Measurements from ENCODE around the gene KIAA0825.

The KIAA0825 gene

DNA sequence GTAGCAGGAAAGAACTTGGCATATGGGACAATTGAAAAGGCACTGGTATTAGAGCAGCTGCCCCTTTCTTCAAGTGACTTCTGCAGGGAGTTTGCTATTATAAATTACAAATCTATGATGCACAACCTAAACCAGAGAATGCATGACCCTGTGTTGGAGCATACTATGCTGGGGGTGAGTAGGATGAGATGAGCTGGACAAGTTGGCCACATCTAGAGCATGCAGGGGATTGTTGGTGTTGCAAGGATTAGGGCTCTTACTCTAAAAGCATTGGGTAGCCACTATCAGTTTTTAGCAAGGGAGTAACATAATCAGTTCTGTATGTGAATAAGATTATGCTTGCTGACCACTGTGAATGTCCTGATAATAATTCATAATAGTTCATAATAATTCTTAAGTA is 186.7 kb downstream of the KIAA0825 start:
- no peak for DNase-seq (ENCODE audit: low spot score)

DNA sequence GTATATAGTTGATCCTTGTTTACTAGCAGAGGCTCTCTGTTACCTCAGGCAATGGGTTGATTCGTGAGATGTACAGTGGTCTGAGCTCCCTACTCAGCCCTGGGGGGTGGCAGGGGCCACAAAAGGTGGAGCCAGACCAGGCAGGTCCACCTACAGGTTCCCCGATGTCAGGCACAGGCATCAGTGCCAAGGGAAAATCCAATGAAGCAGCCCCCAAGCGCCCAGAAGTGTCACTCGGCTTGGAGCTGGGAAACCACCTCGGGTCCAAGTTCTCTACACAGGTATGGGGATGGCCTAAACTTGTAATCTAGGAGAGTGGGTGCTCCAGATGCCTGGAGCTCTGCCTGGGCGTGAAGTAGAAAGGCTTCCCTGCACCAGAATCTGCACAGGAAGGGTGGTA is 188.8 kb downstream of the KIAA0825 start:
- no peak for DNase-seq (ENCODE audit: low spot score)

DNA sequence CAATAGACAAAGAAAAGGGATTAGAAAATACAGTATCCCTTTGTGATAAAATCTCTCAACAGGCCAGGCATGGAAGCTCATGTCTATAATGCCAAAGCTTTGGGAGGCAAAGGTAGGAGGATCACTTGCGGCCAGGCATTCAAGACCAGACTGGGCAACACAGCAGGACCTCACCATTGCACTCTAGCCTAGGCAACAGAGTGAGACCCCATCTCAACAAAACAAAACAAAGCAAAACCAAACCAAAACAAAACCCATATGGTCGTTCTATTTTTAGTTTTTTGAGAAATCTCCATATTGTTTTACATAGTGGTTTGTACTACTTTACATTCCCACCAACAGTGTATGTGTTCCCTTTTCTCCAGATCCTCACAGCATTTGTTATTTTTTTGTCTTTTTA is 193.0 kb downstream of the KIAA0825 start:
- DNase-seq (ENCODE audit: low spot score) = no peak

DNA sequence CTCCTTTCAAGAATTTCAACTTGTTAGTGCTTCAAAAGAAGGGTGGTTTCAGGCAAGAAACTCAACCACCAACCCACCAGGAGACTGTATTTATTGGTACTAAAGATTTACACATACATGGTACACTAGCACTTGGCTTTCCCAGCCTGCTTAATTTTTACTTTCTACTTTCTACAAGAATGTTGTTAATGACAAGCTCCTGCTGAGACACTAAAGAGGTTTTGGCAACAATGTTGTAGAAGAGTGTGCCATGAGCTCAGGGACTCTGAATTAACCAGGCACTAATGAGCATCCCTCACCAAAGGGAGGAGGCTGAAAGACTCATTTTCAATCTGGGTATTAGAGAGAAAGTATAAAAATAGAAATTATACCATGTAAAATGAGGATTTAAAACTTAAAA is 195.0 kb downstream of the KIAA0825 start:
- DNase-seq (ENCODE audit: low spot score) = no peak

DNA sequence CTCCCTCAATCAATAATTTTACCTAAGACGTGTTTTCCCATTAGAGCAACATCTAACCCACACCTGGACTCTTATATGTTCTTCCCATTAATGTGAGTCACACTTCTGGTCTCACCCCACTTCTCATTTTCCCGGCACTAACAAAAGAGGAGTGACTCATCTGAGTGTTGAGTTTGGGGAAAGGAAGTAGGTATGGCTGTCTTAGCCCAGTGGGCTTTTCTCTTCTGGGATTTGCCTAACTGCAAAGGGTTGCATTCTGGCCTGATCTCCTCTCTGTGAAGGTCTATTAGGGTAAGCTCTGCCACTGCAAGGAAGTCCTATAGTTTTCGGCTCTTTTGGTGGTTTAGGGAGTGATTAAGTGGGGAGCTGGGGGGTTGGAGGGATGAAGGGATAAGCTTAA is 195.6 kb downstream of the KIAA0825 start:
- DNase-seq (ENCODE audit: low spot score) = no peak

DNA sequence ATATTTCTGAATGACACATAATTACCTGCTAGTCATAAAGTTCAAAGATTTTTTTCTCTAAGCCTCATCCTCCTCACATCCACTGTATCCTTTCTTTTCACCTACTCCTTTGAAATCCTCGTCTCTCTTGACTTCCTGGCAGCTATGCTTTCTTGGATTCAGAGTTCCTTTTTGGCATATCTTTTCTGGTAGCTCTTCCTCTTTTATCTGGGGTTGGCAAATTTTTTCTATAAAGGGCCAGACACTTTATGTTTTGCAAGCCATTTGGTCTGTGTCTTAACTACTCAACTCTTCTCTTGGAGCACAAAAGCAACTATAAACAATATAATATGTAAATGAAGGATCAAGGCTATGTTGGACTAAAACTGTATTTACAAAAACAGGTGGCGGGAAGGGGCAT is 197.5 kb downstream of the KIAA0825 start:
- DNase-seq (ENCODE audit: low spot score) = no peak

DNA sequence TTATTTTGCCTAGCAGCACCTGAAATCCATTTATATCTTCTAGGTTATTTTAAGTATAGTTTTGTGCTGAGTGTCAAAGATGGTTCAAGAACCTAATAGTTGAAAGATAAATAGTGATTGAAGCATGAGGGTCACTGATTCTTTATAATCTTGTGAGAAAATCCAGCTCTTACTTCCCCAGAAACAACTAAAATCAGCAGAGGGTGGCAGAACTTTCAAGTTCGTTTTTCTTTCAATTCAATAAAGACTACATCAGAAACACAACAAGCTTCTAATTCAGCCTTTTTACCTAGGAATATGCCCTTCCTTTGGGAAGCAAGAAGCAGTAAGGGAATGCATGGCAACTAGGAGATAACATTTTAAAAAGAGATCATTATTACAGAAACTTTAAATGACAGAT is 202.6 kb downstream of the KIAA0825 start:
- no peak for DNase-seq (ENCODE audit: low spot score)

DNA sequence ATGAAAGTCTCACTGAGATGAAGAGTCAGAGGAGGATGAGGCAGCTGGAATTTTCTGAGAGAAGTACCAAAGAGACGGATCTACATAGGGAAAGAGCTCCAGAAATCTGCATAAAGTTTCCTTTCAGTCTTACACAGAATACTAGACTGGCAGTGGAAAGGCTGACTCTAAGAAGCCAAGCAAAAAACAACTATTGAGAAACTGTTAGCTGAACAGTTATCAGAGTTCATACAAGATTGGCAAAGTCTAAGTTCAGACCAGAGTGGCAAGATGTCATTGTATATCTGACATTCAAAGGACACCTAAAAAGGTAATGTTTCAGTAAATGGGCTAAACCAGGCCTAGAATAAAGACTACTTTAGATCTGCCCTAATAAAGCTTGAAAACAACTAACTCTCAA is 209.0 kb downstream of the KIAA0825 start:
- DNase-seq (ENCODE audit: low spot score) = no peak

DNA sequence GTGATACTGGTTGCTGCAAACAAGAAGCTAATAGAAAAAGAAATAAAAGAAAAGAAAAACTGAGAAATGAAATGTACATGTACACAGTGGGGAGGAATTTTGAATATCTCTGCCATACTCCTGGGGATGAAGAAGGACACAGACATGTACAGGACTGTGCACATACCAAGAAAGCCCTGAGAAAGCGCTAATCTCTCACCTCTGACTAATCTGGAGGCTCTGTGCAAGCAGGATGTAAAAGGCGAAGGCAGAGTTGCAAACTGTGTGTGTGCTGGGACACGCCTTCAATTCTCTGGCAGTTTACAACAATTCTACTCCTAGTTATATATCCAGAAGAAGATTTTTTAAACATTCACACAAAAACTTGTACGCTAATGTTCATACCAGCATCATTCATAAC is 211.4 kb downstream of the KIAA0825 start:
- no peak for DNase-seq (ENCODE audit: low spot score)

DNA sequence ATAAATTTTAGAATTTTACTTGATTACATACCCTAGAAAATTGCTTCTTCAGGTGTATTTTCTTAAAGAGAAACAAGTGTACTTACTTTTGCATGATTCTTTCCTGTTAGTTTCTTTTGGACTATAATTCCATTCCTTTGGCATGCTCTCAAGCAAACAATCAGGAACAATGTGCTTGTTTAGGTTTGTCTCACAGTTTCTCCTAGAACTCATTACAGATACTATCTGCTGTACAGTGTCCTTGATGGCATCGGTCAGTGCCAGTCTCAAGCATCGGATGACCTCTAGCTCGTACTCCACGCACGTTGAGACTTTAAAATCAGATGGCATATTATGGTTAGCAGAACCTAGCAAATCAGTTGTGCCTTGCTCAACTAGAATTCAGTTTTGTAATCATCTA is 214.9 kb downstream of the KIAA0825 start:
- no peak for DNase-seq (ENCODE audit: low spot score)

DNA sequence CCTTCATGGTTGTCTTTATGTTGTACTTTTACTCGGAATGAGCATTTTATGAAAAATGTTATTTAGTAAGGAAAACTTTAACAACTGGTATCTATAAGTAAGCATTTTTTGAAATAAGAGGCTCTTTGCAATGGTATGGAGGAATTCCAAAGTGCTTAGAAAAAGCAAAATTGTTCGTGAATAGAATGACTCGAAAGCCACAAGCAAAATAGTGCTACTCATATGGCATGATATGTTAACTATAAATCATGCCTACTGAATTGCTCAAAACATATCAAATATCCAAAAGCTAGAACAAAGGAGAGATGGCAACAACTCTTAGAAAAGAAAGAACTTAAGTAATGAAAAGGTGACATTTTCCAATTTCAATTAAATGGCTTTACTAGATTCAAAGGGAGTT is 216.3 kb downstream of the KIAA0825 start:
- no peak for DNase-seq (ENCODE audit: low spot score)

DNA sequence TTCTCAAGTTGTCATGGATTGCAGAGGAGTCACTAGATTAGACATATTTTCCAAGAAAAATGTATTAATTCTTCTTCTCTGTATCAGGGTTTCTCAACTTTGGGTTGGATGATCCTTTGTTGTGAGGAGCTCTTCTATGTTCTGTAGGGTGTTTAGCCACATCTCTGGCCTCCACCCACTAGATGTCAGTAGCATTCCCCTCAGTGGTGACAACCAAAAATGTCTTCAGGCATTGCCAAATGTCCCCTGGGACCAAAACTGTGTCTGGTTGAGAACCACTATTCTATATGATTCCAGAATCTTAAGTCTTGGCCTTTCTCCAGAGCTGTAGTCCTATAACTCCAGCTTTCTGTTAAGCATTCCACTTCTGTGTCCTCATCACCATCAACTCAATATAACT is 220.9 kb downstream of the KIAA0825 start:
- DNase-seq (ENCODE audit: low spot score) = no peak

DNA sequence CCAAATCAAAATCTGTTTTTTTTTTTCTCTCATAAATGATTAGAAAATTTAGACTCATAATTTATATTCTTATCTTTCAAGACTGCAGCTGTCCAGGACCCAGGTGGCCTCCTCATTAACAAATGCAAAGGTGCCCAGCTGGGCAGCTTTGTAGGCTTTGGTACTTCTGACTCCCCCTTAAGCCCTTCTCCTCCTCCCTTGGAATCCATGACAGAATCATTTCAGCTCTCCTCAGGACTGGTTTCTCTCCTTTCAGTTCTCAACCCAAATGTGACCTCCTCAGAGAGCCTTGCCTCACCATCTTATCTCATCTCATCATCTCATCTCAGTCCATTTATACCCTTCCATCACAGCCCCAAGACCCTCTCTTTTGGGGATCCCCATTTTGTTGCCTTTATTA is 221.7 kb downstream of the KIAA0825 start:
- no peak for DNase-seq (ENCODE audit: low spot score)

DNA sequence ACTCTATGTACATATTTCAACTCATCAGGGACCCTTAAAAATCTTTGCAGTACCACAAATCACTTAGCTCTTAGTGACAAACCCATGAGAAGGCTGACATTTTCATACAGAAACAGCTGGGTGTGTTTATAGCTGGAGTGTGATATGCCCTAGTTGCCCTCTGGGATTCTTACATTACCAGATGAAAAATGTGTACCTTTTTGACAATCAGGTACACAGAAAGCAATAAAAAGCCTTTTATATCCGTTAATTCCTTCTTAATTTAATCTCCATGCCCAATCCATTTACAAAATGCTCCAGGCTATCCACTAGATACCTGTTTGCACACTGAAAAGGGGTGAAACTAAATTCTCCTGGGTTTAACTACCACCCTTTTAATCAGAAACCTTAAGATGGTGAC is 222.9 kb downstream of the KIAA0825 start:
- no peak for DNase-seq (ENCODE audit: low spot score)

DNA sequence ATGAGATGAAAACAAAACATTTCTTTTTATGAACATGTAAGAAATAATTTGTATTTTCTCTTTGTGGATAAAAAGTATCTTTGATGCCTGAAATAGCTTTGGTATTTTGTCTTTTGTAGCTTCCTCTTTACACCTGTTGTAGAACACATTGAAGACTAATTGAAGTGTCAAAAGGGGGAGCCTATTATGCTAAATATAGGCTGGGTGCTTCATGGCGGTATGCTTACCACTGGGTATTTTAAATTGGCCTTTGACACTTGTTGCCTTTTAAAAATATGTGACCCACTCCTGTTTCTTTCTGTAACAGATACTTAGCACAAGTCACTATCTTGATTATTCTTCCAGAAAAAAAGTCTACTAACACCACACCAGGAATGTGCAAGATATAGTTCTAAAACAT is 226.4 kb downstream of the KIAA0825 start:
- no peak for DNase-seq (ENCODE audit: low spot score)

DNA sequence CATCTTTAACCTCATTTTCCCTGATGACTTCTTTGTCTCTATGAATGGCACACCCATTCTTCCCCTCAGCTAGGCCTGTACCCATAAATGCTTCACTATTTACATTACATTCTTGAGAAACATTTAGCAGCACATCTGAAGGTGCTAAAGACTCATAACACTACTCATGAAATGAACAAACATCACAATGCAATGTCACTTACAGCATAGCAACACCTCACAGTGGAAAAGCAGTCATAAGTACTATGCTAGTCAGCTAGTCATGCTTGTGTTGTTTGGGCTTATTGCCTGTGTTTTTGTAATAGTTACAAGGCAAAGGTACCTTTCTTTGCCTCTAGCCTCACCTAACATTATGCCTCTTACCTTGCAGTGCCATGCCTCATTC is 228.9 kb downstream of the KIAA0825 start:
- no peak for DNase-seq (ENCODE audit: low spot score)

DNA sequence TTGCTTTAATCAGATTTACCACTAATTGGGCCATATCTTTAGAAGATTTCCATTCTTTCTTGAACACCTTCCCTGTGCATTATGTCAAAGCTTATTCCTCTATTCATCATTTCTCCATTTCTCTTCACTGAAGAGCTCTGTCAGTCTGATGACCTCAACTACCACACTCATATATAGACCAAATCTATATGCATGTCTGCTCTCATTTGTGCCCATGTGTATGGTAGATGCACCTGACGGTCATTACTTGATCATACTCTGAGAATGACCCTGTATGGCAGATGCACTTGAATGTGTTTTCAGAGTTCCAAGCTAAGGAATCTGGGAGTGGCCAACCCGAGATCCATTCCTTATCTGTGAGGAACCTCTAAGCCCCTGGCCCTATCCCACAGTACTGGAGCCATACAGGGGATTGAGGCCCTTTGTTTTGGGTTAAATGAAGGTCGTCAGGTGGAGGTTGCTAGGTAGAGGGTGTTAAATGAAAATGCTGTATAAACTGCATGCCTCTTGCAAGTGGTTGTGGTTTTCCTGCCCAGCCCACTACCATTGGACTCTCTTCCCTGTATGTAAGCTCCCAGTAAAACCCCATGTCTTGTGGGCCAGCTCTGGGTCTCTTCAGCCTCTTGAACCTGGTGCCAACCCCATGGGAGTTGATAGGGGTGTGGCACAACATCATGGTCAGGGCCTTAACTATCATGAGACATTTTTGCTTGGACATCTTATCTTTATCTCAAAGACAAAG is 229.5 kb downstream of the KIAA0825 start:
- no peak for DNase-seq (ENCODE audit: low spot score)

DNA sequence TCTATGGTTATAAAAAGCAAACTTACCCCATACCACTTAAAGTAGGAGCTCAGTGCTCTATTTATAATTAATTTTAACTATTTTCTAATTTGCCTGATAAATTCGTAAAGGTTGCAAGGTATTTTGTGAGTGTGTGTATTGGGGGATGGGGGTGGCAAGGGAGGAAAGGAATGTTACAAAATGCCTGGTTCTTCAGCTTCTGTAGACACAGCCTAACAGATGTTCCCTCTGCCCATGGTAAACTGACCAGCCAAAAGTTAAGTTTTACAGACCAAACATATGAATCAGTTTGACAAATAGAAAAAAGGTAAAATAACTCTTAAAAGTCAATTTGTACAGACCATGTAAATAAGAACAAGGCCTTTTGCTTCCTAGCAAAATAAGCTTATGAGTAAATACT is 232.6 kb downstream of the KIAA0825 start:
- no peak for DNase-seq (ENCODE audit: low spot score)

DNA sequence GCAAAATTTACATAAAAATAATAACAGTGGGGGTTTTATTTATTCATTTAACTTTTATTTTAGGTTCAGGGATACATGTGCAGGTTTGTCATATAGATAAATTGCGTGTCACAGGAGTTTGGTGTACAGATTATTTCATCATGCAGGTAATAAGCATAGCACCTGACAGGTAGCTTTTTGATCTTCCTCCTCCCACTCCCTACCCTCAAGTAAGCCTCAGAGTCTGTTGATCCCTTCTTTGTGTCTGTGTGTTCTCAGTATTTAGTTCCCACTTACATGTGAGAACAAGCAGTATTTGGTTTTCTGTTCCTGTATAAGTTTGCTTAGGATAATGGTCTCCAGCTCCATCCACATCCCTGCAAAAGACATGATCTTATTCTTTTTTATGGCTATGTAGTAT is 240.3 kb downstream of the KIAA0825 start:
- DNase-seq (ENCODE audit: low spot score) = no peak

DNA sequence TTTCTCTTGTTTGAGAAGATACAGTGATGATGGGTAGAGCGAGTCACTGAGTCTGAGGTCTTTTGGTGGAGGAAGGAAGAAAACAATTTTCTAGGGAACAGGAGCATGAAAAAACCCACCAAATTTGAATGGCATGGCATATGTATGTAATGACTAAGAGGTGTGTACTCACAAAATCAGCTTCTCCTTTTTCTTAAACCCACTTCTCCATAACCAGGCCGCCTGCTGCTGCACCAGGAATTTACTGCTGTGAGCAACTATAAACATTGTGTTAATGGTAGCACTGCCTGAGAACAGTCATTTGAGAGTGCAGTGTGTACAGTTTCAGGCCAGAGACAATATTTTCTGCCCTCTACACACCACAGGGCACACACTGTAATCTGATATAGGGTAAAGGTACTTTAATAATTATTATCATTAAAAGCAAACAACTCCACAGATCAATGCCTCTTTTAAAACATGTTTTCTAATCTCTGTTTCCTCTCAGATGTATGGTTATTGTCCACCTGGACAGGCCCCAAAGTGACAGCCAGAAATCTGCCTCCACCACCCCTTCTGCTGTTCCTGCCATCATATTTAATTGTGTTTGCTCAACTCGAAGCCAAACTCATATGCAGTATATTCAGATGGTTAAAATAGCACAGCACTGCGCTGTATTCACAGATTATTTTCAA is 241.6 kb downstream of the KIAA0825 start:
- DNase-seq (ENCODE audit: low spot score) = no peak

DNA sequence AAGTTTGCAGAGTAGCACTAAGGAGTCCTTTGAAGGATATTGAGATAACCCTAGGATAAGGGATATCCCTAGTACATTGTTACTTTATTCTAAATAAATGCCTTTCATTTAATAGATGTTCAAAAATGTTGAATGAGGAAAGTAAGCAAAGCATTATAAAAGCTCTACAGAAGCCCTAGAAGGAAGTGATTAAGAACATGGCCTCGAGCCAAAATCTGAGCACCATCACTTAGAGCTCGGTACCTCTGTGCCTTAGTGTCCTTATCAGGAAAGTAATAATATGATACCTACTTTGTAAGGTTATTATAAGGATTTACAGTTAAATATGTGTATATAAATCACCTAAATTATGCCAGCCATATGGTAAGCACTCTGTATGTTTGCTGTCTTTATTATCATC is 242.6 kb downstream of the KIAA0825 start:
- no peak for DNase-seq (ENCODE audit: low spot score)

DNA sequence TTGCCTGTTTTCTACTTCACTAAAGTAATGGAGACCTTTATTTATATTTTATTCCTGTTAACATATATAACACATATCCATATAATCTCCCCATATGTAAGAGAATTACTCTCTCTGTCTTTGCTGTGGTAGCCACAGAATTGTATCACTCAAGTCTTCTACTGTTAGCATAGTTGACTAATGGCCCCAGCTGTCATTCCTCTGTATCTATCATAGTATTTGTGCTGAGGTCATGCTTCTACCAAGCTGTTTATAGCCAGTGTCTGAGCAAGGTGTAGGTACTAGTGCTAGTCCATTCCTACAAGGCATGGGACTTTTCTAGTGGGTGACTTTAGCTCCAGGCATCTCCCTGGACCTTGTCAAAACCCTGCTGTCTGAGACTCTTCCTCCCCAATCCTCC is 244.1 kb downstream of the KIAA0825 start:
- DNase-seq (ENCODE audit: low spot score) = no peak

DNA sequence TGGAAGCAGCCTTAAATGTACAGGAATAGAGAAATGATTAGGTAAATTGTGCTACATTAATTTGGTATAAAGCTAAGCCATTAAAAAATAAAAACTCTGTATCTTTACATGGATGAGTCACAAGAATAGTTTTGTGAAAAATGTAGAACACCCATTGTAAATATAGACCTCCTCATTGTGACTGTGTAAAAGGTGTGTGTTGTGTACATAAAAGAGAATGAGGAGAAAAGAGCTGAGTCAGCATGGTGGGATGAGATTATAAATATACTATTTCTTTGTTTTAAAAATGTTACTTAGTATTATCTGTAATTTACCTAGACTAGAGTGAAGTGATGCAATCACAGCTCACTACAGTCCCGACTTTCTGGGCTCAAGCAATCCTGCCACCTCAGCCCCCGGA is 250.5 kb downstream of the KIAA0825 start:
- no peak for DNase-seq (ENCODE audit: low spot score)

DNA sequence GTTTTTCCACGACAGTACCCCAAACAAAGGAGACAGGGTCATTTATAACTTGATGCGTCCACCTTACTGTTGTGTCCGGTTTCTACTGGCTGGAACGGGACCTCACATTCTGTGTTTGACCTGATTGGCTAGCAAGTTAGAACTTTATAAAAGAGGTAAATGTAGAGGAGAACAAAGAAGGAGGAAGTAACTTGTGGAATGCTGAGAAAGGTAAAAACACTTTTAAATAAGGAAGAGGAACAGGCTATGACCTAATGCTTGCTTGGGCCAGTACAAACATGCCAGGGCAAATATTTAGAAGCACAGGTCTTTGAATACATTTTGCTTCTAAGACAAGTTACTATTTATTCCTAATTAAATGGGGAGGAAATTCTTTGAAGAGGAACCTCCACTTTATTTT is 251.6 kb downstream of the KIAA0825 start:
- no peak for DNase-seq (ENCODE audit: low spot score)
